HepG2 (cell line): Measurements from ENCODE around the gene STX1B. TPM values are rescaled to one million over a fixed set of nuclear protein-coding genes. Genes with fewer than 3 reads are reported as not detected.
A peak's percentile ranks its signal among the peaks of the same experiment; 100 is the strongest.

ENCODE experiments used
- CC2D1A ChIP-seq: sonication (generic); formaldehyde crosslinking; IDR thresholded peaks from 2 replicates; pipeline ENCODE4 v1.8.1; 2023; ENCODE audit warnings: mild to moderate bottlenecking, missing genetic modification reagents
- FOSL2 ChIP-seq: sonication (generic); formaldehyde crosslinking; IDR thresholded peaks from 2 replicates; pipeline ENCODE4 v1.4.0; 2020; ENCODE audit warnings: missing genetic modification reagents
- HIVEP1 ChIP-seq: sonication (generic); formaldehyde crosslinking; IDR thresholded peaks from 2 replicates; pipeline ENCODE4 v1.4.0; 2020; ENCODE audit warnings: mild to moderate bottlenecking, missing genetic modification reagents
- KLF15 ChIP-seq: sonication (generic); formaldehyde crosslinking; IDR thresholded peaks from 2 replicates; pipeline ENCODE4 v1.8.1; 2023; ENCODE audit warnings: borderline replicate concordance, mild to moderate bottlenecking, inconsistent platforms, missing genetic modification reagents, mixed read lengths
- MATR3 ChIP-seq: sonication (generic); formaldehyde crosslinking; IDR thresholded peaks from 2 replicates; pipeline ENCODE4 v1.4.0; 2020; ENCODE audit warnings: missing genetic modification reagents
- MLLT10 ChIP-seq: sonication (generic); formaldehyde crosslinking; IDR thresholded peaks from 2 replicates; pipeline ENCODE4 v1.4.0; 2020; ENCODE audit warnings: missing genetic modification reagents
- NRL ChIP-seq: sonication (generic); formaldehyde crosslinking; IDR thresholded peaks from 2 replicates; pipeline ENCODE4 v1.5.0; 2020; ENCODE audit warnings: missing genetic modification reagents, mild to moderate bottlenecking, moderate library complexity, borderline replicate concordance
- REST ChIP-seq, 2 experiments: IDR thresholded peaks; 2 replicates each; pipeline ENCODE4 v1.6.1; 2011 to 2012; ENCODE audit warnings: low read length in 2 of 2, borderline replicate concordance in 1 of 2, low read depth in 1 of 2, mild to moderate bottlenecking in 1 of 2, moderate library complexity in 1 of 2
- SIX4 ChIP-seq: sonication (generic); formaldehyde crosslinking; IDR thresholded peaks from 2 replicates; pipeline ENCODE4 v1.4.0; 2020; ENCODE audit warnings: missing genetic modification reagents
- SRSF4 ChIP-seq: fragments of 200-400 bp; formaldehyde crosslinking; IDR thresholded peaks from one replicate; pipeline ENCODE4 v1.6.1; 2018; ENCODE audit warnings: mild to moderate bottlenecking, low read depth, low read length, moderate library complexity; ENCODE audit not compliant: poor library complexity, severe bottlenecking
- SYNCRIP ChIP-seq: fragments of 200-400 bp; formaldehyde crosslinking; IDR thresholded peaks from 2 replicates; pipeline ENCODE4 v1.6.1; 2018; ENCODE audit warnings: mild to moderate bottlenecking, low read depth, low read length; ENCODE audit not compliant: insufficient read depth
- TCF7 ChIP-seq: sonication (generic); IDR thresholded peaks from 2 replicates; pipeline ENCODE4 v1.6.1; 2016; ENCODE audit warnings: antibody characterized with exemption, low read depth
- TEAD2 ChIP-seq: sonication (generic); formaldehyde crosslinking; IDR thresholded peaks from 2 replicates; pipeline ENCODE4 v1.9.0; 2021; ENCODE audit warnings: missing genetic modification reagents
- TEF ChIP-seq: sonication (generic); formaldehyde crosslinking; IDR thresholded peaks from 2 replicates; pipeline ENCODE4 v1.5.0; 2020; ENCODE audit warnings: missing genetic modification reagents
- TOE1 ChIP-seq: sonication (generic); formaldehyde crosslinking; IDR thresholded peaks from 2 replicates; pipeline ENCODE4 v1.4.0; 2020; ENCODE audit warnings: mild to moderate bottlenecking, missing genetic modification reagents
- ZNF281 ChIP-seq: sonication (generic); formaldehyde crosslinking; IDR thresholded peaks from 2 replicates; pipeline ENCODE4 v1.4.0; 2020; ENCODE audit warnings: missing genetic modification reagents, borderline replicate concordance
- ZNF367 ChIP-seq: sonication (generic); formaldehyde crosslinking; IDR thresholded peaks from 2 replicates; pipeline ENCODE4 v1.4.0; 2020; ENCODE audit warnings: missing genetic modification reagents, borderline replicate concordance
- ZNF530 ChIP-seq: sonication (generic); formaldehyde crosslinking; IDR thresholded peaks from 2 replicates; pipeline ENCODE4 v1.5.0; 2020; ENCODE audit warnings: low read depth, mild to moderate bottlenecking, missing genetic modification reagents
- ZNF557 ChIP-seq: sonication (generic); formaldehyde crosslinking; IDR thresholded peaks from 2 replicates; pipeline ENCODE4 v1.4.0; 2020; ENCODE audit warnings: missing genetic modification reagents
- ZNF558 ChIP-seq: sonication (generic); formaldehyde crosslinking; IDR thresholded peaks from 2 replicates; pipeline ENCODE4 v1.9.0; 2022; ENCODE audit warnings: mild to moderate bottlenecking, missing genetic modification reagents, borderline replicate concordance
- ZNF567 ChIP-seq: sonication (generic); formaldehyde crosslinking; IDR thresholded peaks from 2 replicates; pipeline ENCODE4 v1.8.1; 2023; ENCODE audit warnings: mild to moderate bottlenecking, missing genetic modification reagents, borderline replicate concordance
- ZNF607 ChIP-seq: sonication (generic); formaldehyde crosslinking; IDR thresholded peaks from 2 replicates; pipeline ENCODE4 v1.5.1; 2020; ENCODE audit warnings: missing genetic modification reagents, mild to moderate bottlenecking, borderline replicate concordance
- ZNF891 ChIP-seq: sonication (generic); formaldehyde crosslinking; IDR thresholded peaks from 2 replicates; pipeline ENCODE4 v1.5.0; 2020; ENCODE audit warnings: mild to moderate bottlenecking, missing genetic modification reagents
- polyA plus RNA-seq, 8 experiments: library from polyadenylated mRNA; depleted of rRNA in 3 of 8; stranded (reverse) in 7 of 8; unstranded in 1 of 8; fragments of >200 nt; fragmentation: Illumina TruSeq in 4 of 8; extraction: Trizol in 4 of 8; gene quantifications; 2 replicates each; pipeline versions ENCODE4 v1.2.1 to v1.2.3, GENCODE V29; 2011 to 2016; ENCODE audit warnings: low read depth in 4 of 8, missing spikeins in 1 of 8, mixed read lengths in 1 of 8; ENCODE audit not compliant: insufficient read depth in 1 of 8
- total RNA-seq, 5 experiments: library from RNA; depleted of rRNA; stranded (reverse); fragments of >200 nt; fragmentation: Illumina TruSeq; extraction: Trizol; gene quantifications; 2 replicates each; pipeline ENCODE4 v1.2.3, GENCODE V29; 2016; ENCODE audit warnings: low read depth in 1 of 5

The STX1B gene
- total and polyA plus RNA-seq, 2 of the 13 experiments (the other 11 are each of a cell fraction or from before 2014, with no cell fraction given) = 2.1 to 3.0 TPM

- 0 out of 4 replicates have a peak, but pooled peaks of 1 of the 2 experiments have one; percentile 24 for TF ChIP-seq REST (IDR thresholded peaks at IDR 0.05; ENCODE audit: borderline replicate concordance in 1 of 2, low read depth in 1 of 2, low read length in 2 of 2)
- peak; percentile 54 for TF ChIP-seq ZNF281
- 0 out of 2 replicates have a peak, but pooled peaks have one; percentile 64 for TF ChIP-seq KLF15 (CRISPR knock-in tag)
- 0 out of 2 replicates have a peak, but pooled peaks have one; percentile 56 for TF ChIP-seq ZNF607 (CRISPR knock-in tag)
- TF ChIP-seq CC2D1A = no peak
- no peak for TF ChIP-seq NRL (CRISPR knock-in tag)
- peak; percentile 64 for TF ChIP-seq ZNF567
- peak; percentile 86; the same call in 1 of the 2 replicates for TF ChIP-seq HIVEP1 (CRISPR knock-in tag)
- no peak for TF ChIP-seq ZNF557 (CRISPR knock-in tag)
- TF ChIP-seq SIX4 (CRISPR knock-in tag) = no peak; the same call in 1 of the 2 replicates
- TF ChIP-seq MATR3 (CRISPR knock-in tag) = no peak
- no peak for TF ChIP-seq ZNF558
- peak; percentile 42; the same call in 1 of the 2 replicates for TF ChIP-seq TEAD2 (CRISPR knock-in tag)
- no peak for TF ChIP-seq SRSF4
- TF ChIP-seq ZNF367 (CRISPR knock-in tag) = no peak
- no peak for TF ChIP-seq TOE1 (CRISPR knock-in tag)
- peak; percentile 50; the same call in 1 of the 2 replicates for TF ChIP-seq FOSL2 (CRISPR knock-in tag)
- no peak for TF ChIP-seq MLLT10 (CRISPR knock-in tag)
- no peak for TF ChIP-seq ZNF530
- TF ChIP-seq TCF7 = no peak
- no peak for TF ChIP-seq ZNF891 (CRISPR knock-in tag)
- no peak for TF ChIP-seq SYNCRIP
- 0 out of 2 replicates have a peak, but pooled peaks have one; percentile 33 for TF ChIP-seq TEF (CRISPR knock-in tag)
These were observed 13.3 kb downstream of the STX1B start (continued) for GRCh38 chr16:30996985-30997724.
